Hepatocyte (in vitro differentiated cells): ENCODE measurements around the gene RBM47.

Experiments used
- EZH2 ChIP-seq: fragments of 200-600 bp; sonication (generic); IDR thresholded peaks from 2 replicates; pipeline ENCODE4 v1.6.1; 2016; ENCODE audit warnings: antibody characterized with exemption, mild to moderate bottlenecking, borderline replicate concordance
- EZH2phosphoT487 ChIP-seq: fragments of 200-600 bp; sonication (generic); IDR thresholded peaks from one replicate; pipeline ENCODE4 v1.6.1; 2018; ENCODE audit warnings: antibody characterized with exemption, mild to moderate bottlenecking, low read depth, moderate library complexity; ENCODE audit not compliant: unreplicated experiment, severe bottlenecking
- TF ChIP-seq, protein P1 (sequence below): fragments of 200-600 bp; sonication (generic); IDR thresholded peaks from 2 replicates; pipeline ENCODE4 v1.5.1; 2016; ENCODE audit warnings: antibody characterized with exemption, mild to moderate bottlenecking; ENCODE audit not compliant: poor library complexity

DNA sequence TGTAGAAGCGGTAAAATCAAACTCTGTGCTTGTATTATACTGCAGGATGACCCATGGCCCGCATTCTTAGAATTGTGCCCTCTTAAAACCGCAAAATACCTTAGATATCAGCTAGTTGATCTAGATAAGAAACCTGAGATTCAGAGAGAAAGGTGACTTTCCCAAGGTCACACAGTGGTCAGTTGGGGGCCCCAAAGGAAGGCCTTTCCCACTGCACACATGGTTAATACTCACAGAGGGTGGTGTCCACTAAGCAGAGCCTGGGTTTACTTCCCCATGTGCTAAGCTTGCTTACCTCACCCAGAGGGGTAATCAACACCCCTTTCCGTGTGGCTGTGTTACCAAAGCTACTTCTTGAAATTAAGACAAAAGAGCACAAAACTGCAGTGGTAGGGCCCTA, 66.3 kb downstream of the RBM47 start:
- TF ChIP-seq, protein P1, sequence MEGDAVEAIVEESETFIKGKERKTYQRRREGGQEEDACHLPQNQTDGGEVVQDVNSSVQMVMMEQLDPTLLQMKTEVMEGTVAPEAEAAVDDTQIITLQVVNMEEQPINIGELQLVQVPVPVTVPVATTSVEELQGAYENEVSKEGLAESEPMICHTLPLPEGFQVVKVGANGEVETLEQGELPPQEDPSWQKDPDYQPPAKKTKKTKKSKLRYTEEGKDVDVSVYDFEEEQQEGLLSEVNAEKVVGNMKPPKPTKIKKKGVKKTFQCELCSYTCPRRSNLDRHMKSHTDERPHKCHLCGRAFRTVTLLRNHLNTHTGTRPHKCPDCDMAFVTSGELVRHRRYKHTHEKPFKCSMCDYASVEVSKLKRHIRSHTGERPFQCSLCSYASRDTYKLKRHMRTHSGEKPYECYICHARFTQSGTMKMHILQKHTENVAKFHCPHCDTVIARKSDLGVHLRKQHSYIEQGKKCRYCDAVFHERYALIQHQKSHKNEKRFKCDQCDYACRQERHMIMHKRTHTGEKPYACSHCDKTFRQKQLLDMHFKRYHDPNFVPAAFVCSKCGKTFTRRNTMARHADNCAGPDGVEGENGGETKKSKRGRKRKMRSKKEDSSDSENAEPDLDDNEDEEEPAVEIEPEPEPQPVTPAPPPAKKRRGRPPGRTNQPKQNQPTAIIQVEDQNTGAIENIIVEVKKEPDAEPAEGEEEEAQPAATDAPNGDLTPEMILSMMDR = no peak
- TF ChIP-seq EZH2 (no peak), EZH2phosphoT487 (no peak)
